Calu3 (cell line): Measurements from ENCODE around the gene OR5B21. TPM values are rescaled to one million over a fixed set of nuclear protein-coding genes. Genes with fewer than 3 reads are reported as not detected.
A peak's percentile ranks its signal among the peaks of the same experiment; 100 is the strongest.

ENCODE experiments used
- Bru-seq: library from RNA; stranded (reverse); fragments of 400-500 nt; gene quantifications from one replicate; lab custom pipeline; 2021; lab: Mats Ljungman, UMichigan
- BruChase-seq, 2 experiments: library from RNA; stranded (reverse); fragments of 400-500 nt; gene quantifications; one replicate each; lab custom pipeline; 2021; lab: Mats Ljungman, UMichigan
- BruUV-seq: library from RNA; stranded (reverse); fragments of 400-500 nt; replicated peaks from 2 replicates; lab custom pipeline; 2021; lab: Mats Ljungman, UMichigan
- CTCF ChIA-PET: fragments of 300-600 bp; sonication (Branson Sonifier 250); formaldehyde crosslinking; loops from one replicate; lab custom pipeline; 2022; ENCODE audit warnings: antibody characterized with exemption; lab: Charles Lee
- DNase-seq: peaks from one replicate; pipeline ENCODE4 v3.0.0; 2022
- H3K27ac Mint-ChIP-seq: one replicate; pipeline ENCODE4 v1.8.0; 2022; ENCODE audit warnings: mixed read lengths; ENCODE audit not compliant: unreplicated experiment
- H3K27me3 Mint-ChIP-seq: one replicate; pipeline ENCODE4 v1.8.0; 2022; ENCODE audit warnings: mixed read lengths; ENCODE audit not compliant: unreplicated experiment
- H3K36me3 Mint-ChIP-seq: one replicate; pipeline ENCODE4 v1.8.0; 2022; ENCODE audit warnings: mild to moderate bottlenecking, moderate library complexity, mixed read lengths; ENCODE audit not compliant: insufficient read depth, unreplicated experiment
- H3K4me1 Mint-ChIP-seq: one replicate; pipeline ENCODE4 v1.8.0; 2022; ENCODE audit warnings: mild to moderate bottlenecking, low read depth, mixed read lengths; ENCODE audit not compliant: unreplicated experiment
- H3K4me3 Mint-ChIP-seq: one replicate; pipeline ENCODE4 v1.8.0; 2022; ENCODE audit warnings: mild to moderate bottlenecking, low read depth, moderate library complexity, mixed read lengths; ENCODE audit not compliant: unreplicated experiment
- H3K9me3 Mint-ChIP-seq: one replicate; pipeline ENCODE4 v1.8.0; 2022; ENCODE audit warnings: low read depth, mixed read lengths; ENCODE audit not compliant: unreplicated experiment
- intact Hi-C: fragments of 100-400 bp; cut with micrococcal nuclease; formaldehyde crosslinking; loops from one replicate; pipeline ENCODE4 v1.10.0; 2022; ENCODE audit not compliant: unreplicated experiment
- long read RNA-seq: library from polyadenylated mRNA; stranded (forward); transcript quantifications from one replicate; pipeline ENCODE4 v2.0.0, GENCODE V29; 2022
- total RNA-seq: library from RNA; stranded (reverse); gene quantifications from 2 replicates; pipeline ENCODE4 v1.2.3, GENCODE V29; 2022
- TF ChIP-seq, protein P1 (sequence below): fragments of 200-600 bp; IDR thresholded peaks from one replicate; pipeline ENCODE4 v1.8.0; 2022; ENCODE audit warnings: antibody characterized with exemption; ENCODE audit not compliant: unreplicated experiment

The OR5B21 gene
- not detected in 2 replicates for total RNA-seq
- Bru-seq, nascent RNA = percentile 27 among the genes with signal in this experiment
- BruChase-seq, experiment 1, labeled RNA remaining after a 6-hour chase = percentile 12 among the genes with signal in this experiment
- BruChase-seq, experiment 2, labeled RNA remaining after a 2-hour chase = percentile 23 among the genes with signal in this experiment
- long read RNA-seq = 0 reads

DNA sequence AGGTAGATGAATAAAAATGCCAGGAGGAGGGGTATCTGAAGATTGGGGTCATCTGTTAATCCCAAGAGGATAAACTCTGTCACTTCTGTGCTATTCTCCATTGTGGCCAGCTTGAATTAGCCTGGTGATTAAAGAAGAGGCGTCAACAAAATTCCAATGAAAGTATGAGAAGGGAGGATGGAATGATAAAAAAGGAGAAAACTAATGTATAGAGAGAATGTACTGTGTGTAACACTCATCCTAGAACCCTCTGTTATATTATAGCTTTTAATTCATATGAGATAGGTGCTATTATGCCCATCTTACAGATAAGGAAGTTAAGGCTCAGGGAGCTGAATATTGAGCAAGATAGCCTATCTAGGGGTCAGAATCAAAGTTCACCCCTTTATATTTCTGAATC is at the start of gene OR5B21:
TSS of gene OR5B21 (minus strand) at position 101 of the 400 bp plus-strand sequence. CDS start at position 101, 0 bp downstream.
- TF ChIP-seq, protein P1, sequence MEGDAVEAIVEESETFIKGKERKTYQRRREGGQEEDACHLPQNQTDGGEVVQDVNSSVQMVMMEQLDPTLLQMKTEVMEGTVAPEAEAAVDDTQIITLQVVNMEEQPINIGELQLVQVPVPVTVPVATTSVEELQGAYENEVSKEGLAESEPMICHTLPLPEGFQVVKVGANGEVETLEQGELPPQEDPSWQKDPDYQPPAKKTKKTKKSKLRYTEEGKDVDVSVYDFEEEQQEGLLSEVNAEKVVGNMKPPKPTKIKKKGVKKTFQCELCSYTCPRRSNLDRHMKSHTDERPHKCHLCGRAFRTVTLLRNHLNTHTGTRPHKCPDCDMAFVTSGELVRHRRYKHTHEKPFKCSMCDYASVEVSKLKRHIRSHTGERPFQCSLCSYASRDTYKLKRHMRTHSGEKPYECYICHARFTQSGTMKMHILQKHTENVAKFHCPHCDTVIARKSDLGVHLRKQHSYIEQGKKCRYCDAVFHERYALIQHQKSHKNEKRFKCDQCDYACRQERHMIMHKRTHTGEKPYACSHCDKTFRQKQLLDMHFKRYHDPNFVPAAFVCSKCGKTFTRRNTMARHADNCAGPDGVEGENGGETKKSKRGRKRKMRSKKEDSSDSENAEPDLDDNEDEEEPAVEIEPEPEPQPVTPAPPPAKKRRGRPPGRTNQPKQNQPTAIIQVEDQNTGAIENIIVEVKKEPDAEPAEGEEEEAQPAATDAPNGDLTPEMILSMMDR = no peak
- CTCF ChIA-PET = no interaction called here
- no peak for DNase-seq
- H3K27me3 Mint-ChIP-seq = no peaks in the 10 kb centered on the region
- no peaks in the 10 kb centered on the region for H3K36me3 Mint-ChIP-seq
- no peak within 1 kb of the TSS for H3K27ac Mint-ChIP-seq
- no peak within 1 kb of the TSS for H3K4me3 Mint-ChIP-seq
- BruUV-seq = no TSS peak
- H3K4me1 Mint-ChIP-seq = peaks cover 3% of the 10 kb centered on the region
- intact Hi-C loops = no loop called here
- H3K9me3 Mint-ChIP-seq = no peaks in the 10 kb centered on the region

DNA sequence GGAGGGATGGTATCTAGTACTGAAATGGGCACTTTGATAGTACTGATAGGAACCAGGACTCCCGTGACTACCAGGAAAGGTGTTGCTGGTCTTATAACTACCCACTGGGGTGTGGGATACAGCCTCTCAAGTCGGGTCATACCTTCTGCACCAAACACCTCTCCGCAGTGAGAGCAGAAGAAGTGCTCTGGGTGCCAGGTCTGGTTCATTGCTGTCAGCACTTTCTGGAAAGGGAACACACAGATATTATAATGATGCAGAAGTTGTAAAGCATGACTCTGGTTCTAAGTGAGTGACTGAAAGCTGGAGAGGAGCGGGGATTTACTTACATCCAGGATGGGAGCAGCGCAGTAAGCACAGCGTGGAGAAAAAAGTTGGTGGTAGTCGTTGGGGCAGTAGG is 41.7 kb upstream of the OR5B21 start:
- intact Hi-C loops = no loop called here
- Mint-ChIP-seq H3K4me3 (no peak overlapping the region), H3K4me1 (no peaks in the 10 kb centered on the region), H3K9me3 (no peaks in the 10 kb centered on the region), H3K27ac (no peak overlapping the region), H3K27me3 (no peaks in the 10 kb centered on the region), H3K36me3 (no peaks in the 10 kb centered on the region)
- CTCF ChIA-PET = no interaction called here
- BruUV-seq = no TSS peak
- DNase-seq = no peak
- TF ChIP-seq, protein P1 = no peak

DNA sequence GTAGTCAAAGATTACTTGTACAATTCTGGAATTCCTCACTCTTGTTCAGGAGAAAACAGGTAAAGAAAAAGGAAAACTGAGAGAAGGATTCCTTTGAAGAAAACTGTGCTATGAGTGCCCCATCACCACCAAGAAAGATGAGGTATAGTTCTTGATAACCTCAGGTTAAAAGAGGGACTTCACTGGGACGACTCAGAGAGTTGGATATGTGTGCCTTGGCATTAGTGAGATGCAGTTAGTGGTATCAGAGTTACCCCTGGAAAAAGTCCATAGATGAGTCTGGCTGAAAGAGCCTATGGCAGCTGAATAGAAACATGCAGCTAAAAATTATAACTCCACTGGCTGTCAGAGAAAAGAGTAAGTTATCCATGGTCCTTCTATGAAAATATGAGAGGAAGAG is 38.9 kb upstream of the OR5B21 start:
- CTCF ChIA-PET = no interaction called here
- BruUV-seq = no TSS peak

DNA sequence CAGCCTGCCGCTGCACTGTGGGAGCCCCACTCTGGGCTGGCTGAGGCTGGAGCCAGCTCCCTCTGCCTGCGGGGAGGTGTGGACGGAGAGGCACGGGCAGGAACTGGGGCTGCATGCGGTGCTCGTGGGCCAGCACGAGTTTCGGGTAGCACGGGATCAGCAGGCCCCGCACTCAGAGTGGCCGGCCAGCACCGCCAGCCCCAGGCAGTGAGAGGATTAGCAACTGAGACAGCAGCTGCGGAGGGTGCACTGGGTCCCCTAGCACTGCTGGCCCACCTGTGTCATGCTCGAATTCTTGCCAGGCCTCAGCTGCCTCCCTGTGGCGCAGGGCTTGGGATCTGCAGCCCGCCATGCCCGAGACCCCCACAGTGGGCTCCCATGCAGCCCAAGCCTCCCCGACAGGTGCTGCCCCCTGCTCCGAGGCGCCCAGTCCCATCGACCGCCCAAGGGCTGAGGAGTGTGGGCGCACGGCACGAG is 24.0 kb upstream of the OR5B21 start:
- CTCF ChIA-PET = interaction anchor here (0.6 kb wide), 1 partner anchor 835 kb away, joined by 3 read pairs; no protein-coding TSS in a partner anchor

More for the DNA sequence above, 38.9 kb upstream of the OR5B21 start:
- no peak overlapping the region for H3K4me3 Mint-ChIP-seq
- H3K36me3 Mint-ChIP-seq = no peaks in the 10 kb centered on the region
- intact Hi-C loops = no loop called here
- H3K4me1 Mint-ChIP-seq = no peaks in the 10 kb centered on the region
- TF ChIP-seq, protein P1 = no peak
- no peak overlapping the region for H3K27ac Mint-ChIP-seq
- H3K9me3 Mint-ChIP-seq = no peaks in the 10 kb centered on the region
- no peak for DNase-seq
- H3K27me3 Mint-ChIP-seq = no peaks in the 10 kb centered on the region

More for the DNA sequence above, 24.0 kb upstream of the OR5B21 start:
- H3K27me3 Mint-ChIP-seq = no peaks in the 10 kb centered on the region
- H3K4me1 Mint-ChIP-seq = no peaks in the 10 kb centered on the region
- no peak overlapping the region for H3K27ac Mint-ChIP-seq
- no peak for DNase-seq
- BruUV-seq = no TSS peak
- H3K4me3 Mint-ChIP-seq = no peak overlapping the region
- no peaks in the 10 kb centered on the region for H3K9me3 Mint-ChIP-seq
- H3K36me3 Mint-ChIP-seq = no peaks in the 10 kb centered on the region
- TF ChIP-seq, protein P1 = no peak
- intact Hi-C loops = no loop called here
